ENCODE measurements around the gene IGFL1. TPM values are rescaled to one million over a fixed set of nuclear protein-coding genes. Genes with fewer than 3 reads are reported as not detected.

Gene IGFL1
- total RNA-seq, 1 experiment from 2014 or later, result not detected

GRCh38 chr19:46197314-46198070, 32.0 kb upstream of the IGFL1 start:
- ChIA-PET CTCF (interaction anchor here (0.6 kb wide), 1 partner anchor 337 kb away, joined by 4 read pairs; no protein-coding TSS in a partner anchor), POLR2A (no interaction called here), RAD21 (ENCODE audit: low non-redundant PET in 1 of 2, low total read pairs in 2 of 2, uncharacterized antibody in 2 of 2, unreplicated experiment in 2 of 2) (no interaction called here)
- no peak overlapping the region for H3K4me2 ChIP-seq (ENCODE audit: low read length)
- no peak overlapping the region for H2AFZ ChIP-seq (ENCODE audit: low read depth, low read length, poor library complexity, severe bottlenecking)
- H3K4me3 ChIP-seq (replicated peaks in 1 of 2; ENCODE audit: low read depth in 1 of 2, low read length in 2 of 2), result no peak overlapping the region
- intact Hi-C loops (cut with micrococcal nuclease), result no loop called here
- H3K36me3 ChIP-seq (ENCODE audit: control insufficient read depth in 1 of 2, insufficient read depth in 2 of 2, low read length in 2 of 2), result no peaks in the 10 kb centered on the region
- H3K27ac ChIP-seq (ENCODE audit: low read depth, low read length), result no peak overlapping the region
- no peaks in the 10 kb centered on the region for H3K9me2 ChIP-seq (ENCODE audit: insufficient read depth)
- H3K79me2 ChIP-seq (ENCODE audit: insufficient read depth, low read length), result no peaks in the 10 kb centered on the region
- H3K9me3 ChIP-seq (ENCODE audit: control insufficient read depth in 1 of 2, insufficient read depth in 1 of 2, low read depth in 1 of 2, low read length in 2 of 2), result no peaks in the 10 kb centered on the region
- H3K4me1 ChIP-seq (ENCODE audit: control insufficient read depth in 1 of 2, insufficient read depth in 2 of 2, low read length in 2 of 2), result peaks cover 7 to 38% of the 10 kb centered on the region in 2 experiments
- ATAC-seq (no peak), DNase-seq (ENCODE audit: low read depth, low spot score) (no peak)
- H3K9ac ChIP-seq (ENCODE audit: low read length), result no peak overlapping the region
- TF ChIP-seq REST (IDR thresholded peaks at IDR 0.05; ENCODE audit: low read depth) (no peak), ELF1 (IDR thresholded peaks at IDR 0.05; ENCODE audit: borderline replicate concordance, low read depth) (no peak), MAX (IDR thresholded peaks at IDR 0.05) (no peak), YY1 (IDR thresholded peaks at IDR 0.05; ENCODE audit: extremely low read depth, insufficient replicate concordance, low read depth, low read length) (no peak), ZBTB33 (IDR thresholded peaks at IDR 0.05; ENCODE audit: extremely low read depth, insufficient replicate concordance, low read length) (no peak), CEBPB (IDR thresholded peaks at IDR 0.05; ENCODE audit: low read depth) (no peak), EZH2 (IDR thresholded peaks at IDR 0.05) (no peak), SRF (IDR thresholded peaks at IDR 0.05; ENCODE audit: low read depth) (no peak), SP1 (IDR thresholded peaks at IDR 0.05; ENCODE audit: low read depth) (no peak), JUND (IDR thresholded peaks at IDR 0.05) (no peak)
- no peaks in the 10 kb centered on the region for H4K20me1 ChIP-seq (ENCODE audit: insufficient read depth)
- peaks cover 5% of the 10 kb centered on the region for H3K27me3 ChIP-seq (ENCODE audit: insufficient read depth, low read length)
- no TSS peak for BruUV-seq (replicated peaks)
